Stomach (tissue), 4 donors: ENCODE results near the gene SLC8A2.

ENCODE experiments used
- CTCF ChIP-seq, 7 experiments: fragments of 450-650 bp in 4 of 7; fragments of 200-600 bp in 3 of 7; sonication (generic) in 3 of 7; IDR thresholded peaks; one replicate each; pipeline ENCODE4 v1.5.1; 2016 to 2019; ENCODE audit warnings: antibody characterized with exemption in 7 of 7, control low read depth in 2 of 7, mild to moderate bottlenecking in 1 of 7
- POLR2A ChIP-seq, 4 donors: fragments of 450-650 bp; IDR thresholded peaks; one replicate each; pipeline ENCODE4 v1.6.1; 2016; ENCODE audit warnings: antibody characterized with exemption in 4 of 4, control low read depth in 2 of 4, mild to moderate bottlenecking in 1 of 4, moderate library complexity in 1 of 4

- TF ChIP-seq CTCF (IDR thresholded peaks at IDR 0.05) (no peak), POLR2A (IDR thresholded peaks at IDR 0.05) (no peak)
Observed at GRCh38 chr19:47499371-47499770, 27.7 kb upstream of the SLC8A2 start.
